Keratinocyte (primary cell): ENCODE measurements around the gene MADCAM1. TPM values are rescaled to one million over a fixed set of nuclear protein-coding genes. Genes with fewer than 3 reads are reported as not detected.

Experiments
- DNase-seq: peaks from one replicate; pipeline ENCODE4 v3.0.0-alpha.2; 2011; ENCODE audit warnings: low read depth, missing footprints, low spot score
- FAIRE-seq: peaks from 2 replicates; lab custom pipeline; 2011; peaks lifted over from hg19 to GRCh38; lab: Jason Lieb, UNC
- H2AFZ ChIP-seq: 2 replicates; pipeline ENCODE4 v1.6.0; 2012; ENCODE audit warnings: low read length, control low read depth, inconsistent platforms; ENCODE audit not compliant: control insufficient read depth
- H3K27ac ChIP-seq: 2 replicates; pipeline ENCODE4 v1.5.1; 2011; ENCODE audit warnings: low read length; ENCODE audit not compliant: control insufficient read depth, insufficient read depth
- H3K27me3 ChIP-seq: 3 replicates; pipeline ENCODE4 v1.6.0; 2011; ENCODE audit warnings: low read length; ENCODE audit not compliant: control insufficient read depth, insufficient read depth; ENCODE audit errors: extremely low read depth
- H3K36me3 ChIP-seq, 2 experiments: 2 replicates in 1 of 2; 3 replicates in 1 of 2; pipeline ENCODE4 v1.5.1; 2011; ENCODE audit warnings: low read length in 2 of 2, mild to moderate bottlenecking in 1 of 2; ENCODE audit not compliant: control insufficient read depth in 2 of 2, insufficient read depth in 2 of 2; ENCODE audit errors: extremely low read depth in 1 of 2
- H3K4me1 ChIP-seq: 3 replicates; pipeline ENCODE4 v1.5.1; 2011; ENCODE audit warnings: low read length; ENCODE audit not compliant: control insufficient read depth, insufficient read depth; ENCODE audit errors: extremely low read depth
- H3K4me2 ChIP-seq: 3 replicates; pipeline ENCODE4 v1.6.0; 2011; ENCODE audit warnings: low read depth, low read length; ENCODE audit not compliant: control insufficient read depth, insufficient read depth; ENCODE audit errors: extremely low read depth
- H3K4me3 ChIP-seq, 3 experiments: fragments of 200-600 bp in 1 of 3; sonication (generic) in 1 of 3; 2 replicates in 2 of 3; 3 replicates in 1 of 3; pipeline ENCODE4 v1.5.1; 2011 to 2016; ENCODE audit warnings: low read length in 3 of 3, mild to moderate bottlenecking in 3 of 3, control low read depth in 2 of 3, inconsistent platforms in 1 of 3, low read depth in 1 of 3, mixed read lengths in 1 of 3, mixed run types in 1 of 3, moderate library complexity in 1 of 3; ENCODE audit not compliant: control insufficient read depth in 2 of 3, insufficient read depth in 2 of 3; ENCODE audit errors: extremely low read depth in 1 of 3
- H3K79me2 ChIP-seq: 2 replicates; pipeline ENCODE4 v1.6.0; 2012; ENCODE audit warnings: low read length; ENCODE audit not compliant: control insufficient read depth, insufficient read depth
- H3K9ac ChIP-seq: 3 replicates; pipeline ENCODE4 v1.6.0; 2011; ENCODE audit warnings: low read length; ENCODE audit not compliant: control insufficient read depth, insufficient read depth; ENCODE audit errors: extremely low read depth
- H3K9me1 ChIP-seq: 3 replicates; pipeline ENCODE4 v1.6.0; 2011; ENCODE audit warnings: low read length; ENCODE audit not compliant: control insufficient read depth, insufficient read depth; ENCODE audit errors: extremely low read depth
- H3K9me3 ChIP-seq: 2 replicates; pipeline ENCODE4 v1.5.1; 2012; ENCODE audit warnings: low read depth, low read length; ENCODE audit not compliant: control insufficient read depth
- H4K20me1 ChIP-seq: 3 replicates; pipeline ENCODE4 v1.6.0; 2011; ENCODE audit warnings: low read length; ENCODE audit not compliant: control insufficient read depth, insufficient read depth; ENCODE audit errors: extremely low read depth
- EZH2 ChIP-seq: IDR thresholded peaks from one replicate; pipeline ENCODE4 v1.6.1; 2012; ENCODE audit warnings: inconsistent platforms, mild to moderate bottlenecking, low read length, moderate library complexity
- dilution Hi-C: fragments of 300-500 bp; cut with MboI; formaldehyde crosslinking; loops from one replicate; pipeline ENCODE4 v1.7.0; 2020; ENCODE audit warnings: low sequenced_read_pairs; ENCODE audit not compliant: extremely low pct_ligation_motif_present
- polyA plus RNA-seq, 5 experiments: library from polyadenylated mRNA; depleted of rRNA in 3 of 5; stranded (reverse) in 3 of 5; stranded (forward) in 1 of 5; unstranded in 1 of 5; fragments of >200 nt; gene quantifications; 1 replicate in 1 of 5; 2 replicates in 3 of 5; 3 replicates in 1 of 5; pipeline versions ENCODE4 v1.2.1 to v1.2.3, GENCODE V29; 2011 to 2012; ENCODE audit warnings: missing spikeins in 2 of 5, low read depth in 1 of 5, low replicate concordance in 1 of 5
- TF ChIP-seq, protein P1 (sequence below), 3 experiments: IDR thresholded peaks in 1 of 3; conservative IDR thresholded peaks in 1 of 3; optimal IDR thresholded peaks in 1 of 3; 2 replicates in 2 of 3; 3 replicates in 1 of 3; pipeline versions ENCODE3 to v1.5.1; 2011; ENCODE audit warnings: low read length in 3 of 3, mild to moderate bottlenecking in 3 of 3, moderate library complexity in 2 of 3, control low read depth in 1 of 3, inconsistent platforms in 1 of 3; ENCODE audit not compliant: insufficient read depth in 2 of 3; ENCODE audit errors: extremely low read depth in 1 of 3

MADCAM1 gene
- polyA plus RNA-seq, 1 donor (not counting 4 experiments of a cell fraction or from before 2014, with no cell fraction given) = 0.05 TPM

DNA sequence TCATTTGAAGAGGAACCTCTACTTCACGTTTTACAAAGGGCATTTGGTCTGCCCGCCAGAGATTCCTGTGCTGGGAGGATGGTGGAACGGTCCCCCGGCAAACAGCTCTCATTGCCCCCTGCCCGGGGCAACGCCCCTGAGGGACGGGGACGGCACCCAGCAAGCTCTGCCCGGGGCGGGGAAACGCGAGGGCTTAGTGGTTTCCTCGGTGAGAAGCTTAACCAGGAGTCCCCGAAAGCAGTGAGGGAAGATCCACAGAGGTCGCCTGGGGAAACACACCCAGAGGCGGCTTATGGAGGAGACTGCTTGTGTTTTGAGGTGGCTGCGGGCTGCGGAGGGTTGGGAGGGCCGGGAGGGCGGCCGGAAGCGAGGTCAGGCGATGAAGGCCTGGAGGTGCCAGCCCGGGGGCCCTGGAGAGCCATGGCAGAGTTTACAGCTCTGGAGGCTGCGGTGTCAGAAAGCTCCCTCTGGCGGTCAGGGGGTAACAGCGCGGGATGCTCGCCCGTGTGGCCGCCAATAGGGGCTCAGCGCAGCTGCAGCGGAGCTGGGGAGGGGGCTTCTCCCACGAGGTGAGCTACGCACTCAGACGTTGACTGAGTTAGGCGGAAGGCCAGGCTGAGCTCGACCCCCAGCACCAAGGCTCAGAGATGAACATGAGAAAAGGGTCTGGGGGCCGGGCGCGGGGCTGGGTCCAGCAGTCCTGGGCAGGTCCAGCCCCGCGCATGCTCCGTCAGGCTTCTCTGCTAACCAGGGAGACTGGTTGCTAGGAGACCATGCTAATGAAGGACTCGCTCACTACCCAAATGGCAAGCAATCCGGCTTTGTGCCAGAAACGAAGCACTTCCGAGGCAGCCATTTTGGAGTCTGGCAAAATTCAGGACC lies 10.4 kb downstream of the MADCAM1 start:
- peak overlapping the region; percentile 88 for H3K27ac ChIP-seq
- peak overlapping the region; percentile 85 for H3K9ac ChIP-seq
- no peaks in the 10 kb centered on the region for H3K9me3 ChIP-seq
- FAIRE-seq = peak; percentile 84
- peaks cover 31% of the 10 kb centered on the region for H3K4me1 ChIP-seq
- H2AFZ ChIP-seq = peak overlapping the region; percentile 96
- peak overlapping the region; percentile 84 for H3K4me2 ChIP-seq
- peaks cover 16% of the 10 kb centered on the region for H3K79me2 ChIP-seq
- H3K36me3 ChIP-seq = peaks cover 0 to 3% of the 10 kb centered on the region in 2 experiments
- no peaks in the 10 kb centered on the region for H3K27me3 ChIP-seq
- H3K9me1 ChIP-seq = peaks cover 4% of the 10 kb centered on the region
- dilution Hi-C loops = no loop called here
- H4K20me1 ChIP-seq = no peaks in the 10 kb centered on the region
- peak overlapping the region; percentile 57 to 88 (median 74) for H3K4me3 ChIP-seq
- DNase-seq = peak; percentile 97
- TF ChIP-seq, protein P1, sequence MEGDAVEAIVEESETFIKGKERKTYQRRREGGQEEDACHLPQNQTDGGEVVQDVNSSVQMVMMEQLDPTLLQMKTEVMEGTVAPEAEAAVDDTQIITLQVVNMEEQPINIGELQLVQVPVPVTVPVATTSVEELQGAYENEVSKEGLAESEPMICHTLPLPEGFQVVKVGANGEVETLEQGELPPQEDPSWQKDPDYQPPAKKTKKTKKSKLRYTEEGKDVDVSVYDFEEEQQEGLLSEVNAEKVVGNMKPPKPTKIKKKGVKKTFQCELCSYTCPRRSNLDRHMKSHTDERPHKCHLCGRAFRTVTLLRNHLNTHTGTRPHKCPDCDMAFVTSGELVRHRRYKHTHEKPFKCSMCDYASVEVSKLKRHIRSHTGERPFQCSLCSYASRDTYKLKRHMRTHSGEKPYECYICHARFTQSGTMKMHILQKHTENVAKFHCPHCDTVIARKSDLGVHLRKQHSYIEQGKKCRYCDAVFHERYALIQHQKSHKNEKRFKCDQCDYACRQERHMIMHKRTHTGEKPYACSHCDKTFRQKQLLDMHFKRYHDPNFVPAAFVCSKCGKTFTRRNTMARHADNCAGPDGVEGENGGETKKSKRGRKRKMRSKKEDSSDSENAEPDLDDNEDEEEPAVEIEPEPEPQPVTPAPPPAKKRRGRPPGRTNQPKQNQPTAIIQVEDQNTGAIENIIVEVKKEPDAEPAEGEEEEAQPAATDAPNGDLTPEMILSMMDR (optimal IDR thresholded peaks at IDR 0.05 in 1 of 3, IDR thresholded peaks at IDR 0.05 in 1 of 3, conservative IDR thresholded peaks at IDR 0.05 in 1 of 3; ENCODE audit: extremely low read depth in 1 of 3, insufficient read depth in 2 of 3, low read length in 3 of 3) = peak; percentile 83 to 100 (median 91)
- no peak for TF ChIP-seq EZH2

DNA sequence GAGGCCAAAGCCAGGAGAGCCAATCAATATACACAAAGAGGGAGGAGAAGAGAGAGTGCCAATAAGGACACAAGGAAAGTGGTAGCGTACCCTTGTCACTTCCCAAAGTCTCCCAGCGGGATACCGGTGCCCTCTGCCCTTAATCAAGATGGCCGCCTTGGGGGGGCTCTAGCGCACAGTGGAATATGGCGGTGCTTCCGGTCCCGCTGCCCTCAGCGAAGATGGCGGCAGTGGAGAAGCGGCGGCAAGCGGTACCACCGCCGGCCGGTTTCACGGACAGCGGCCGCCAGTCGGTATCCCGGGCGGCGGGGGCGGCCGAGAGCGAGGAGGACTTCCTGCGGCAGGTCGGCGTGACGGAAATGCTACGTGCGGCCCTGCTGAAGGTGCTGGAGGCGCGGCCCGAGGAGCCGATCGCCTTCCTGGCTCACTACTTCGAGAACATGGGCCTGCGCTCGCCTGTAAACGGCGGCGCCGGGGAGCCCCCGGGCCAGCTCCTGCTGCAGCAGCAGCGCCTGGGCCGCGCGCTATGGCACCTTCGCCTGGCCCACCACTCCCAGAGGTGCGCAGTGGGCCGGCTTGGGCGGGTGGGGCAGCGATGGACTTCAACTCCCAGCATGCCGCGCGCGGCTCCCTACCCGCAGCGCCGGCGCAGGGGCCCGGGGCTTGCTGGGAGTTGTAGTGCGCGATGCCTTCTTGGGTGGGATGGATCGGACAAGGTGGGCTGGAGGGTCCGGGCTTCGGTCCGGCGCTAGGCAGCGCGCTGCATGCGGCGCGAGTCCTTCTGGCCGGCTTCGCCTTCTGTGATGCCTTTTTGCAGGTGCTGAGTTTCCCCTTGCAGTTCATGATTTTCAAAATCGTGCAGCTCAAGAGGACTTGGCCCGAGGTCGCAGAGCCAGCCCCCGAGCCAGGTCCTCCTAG lies 11.3 kb downstream of the MADCAM1 start, which contains the start of gene TPGS1:
Gene TPGS1 (plus strand): TSS at position 212 of the 918 bp plus-strand sequence. CDS start 10 bp downstream, at position 222.
- Histone ChIP-seq H3K9me3 (no peaks in the 10 kb centered on the region), H3K27me3 (no peaks in the 10 kb centered on the region), H3K4me1 (peaks cover 32% of the 10 kb centered on the region), H3K9ac (peak within 1 kb of the TSS; percentile 85), H3K36me3 (peaks cover 0 to 3% of the 10 kb centered on the region in 2 experiments), H4K20me1 (no peaks in the 10 kb centered on the region), H3K4me2 (peak within 1 kb of the TSS; percentile 84), H3K9me1 (peaks cover 4% of the 10 kb centered on the region), H2AFZ (peak within 1 kb of the TSS; percentile 96), H3K79me2 (peaks cover 16% of the 10 kb centered on the region), H3K27ac (peak within 1 kb of the TSS; percentile 88), H3K4me3 (peak within 1 kb of the TSS; percentile 57 to 88 (median 74))
- TF ChIP-seq EZH2 = no peak
- TF ChIP-seq, protein P1 (optimal IDR thresholded peaks at IDR 0.05 in 1 of 3, IDR thresholded peaks at IDR 0.05 in 1 of 3, conservative IDR thresholded peaks at IDR 0.05 in 1 of 3; ENCODE audit: extremely low read depth in 1 of 3, insufficient read depth in 2 of 3, low read length in 3 of 3) = no peak
- dilution Hi-C loops = no loop called here
- DNase-seq (no peak), FAIRE-seq (no peak)
